ENCODE measurements around the gene TANGO2.

GRCh38 chr22:19992921-19993355 lies 28.0 kb upstream of the TANGO2 start:
- TF ChIP-seq POLR2A (IDR thresholded peaks at IDR 0.05; ENCODE audit: low read depth, low read length) (no peak), POLR2AphosphoS5 (IDR thresholded peaks at IDR 0.05; ENCODE audit: low read depth, low read length) (no peak), SPI1 (IDR thresholded peaks at IDR 0.05; ENCODE audit: low read depth, low read length) (no peak), TAF1 (IDR thresholded peaks at IDR 0.05; ENCODE audit: low read depth, low read length) (no peak), POU2F2 (IDR thresholded peaks at IDR 0.05; ENCODE audit: low read depth, low read length) (no peak), PAX5 (IDR thresholded peaks at IDR 0.05; ENCODE audit: insufficient read depth, low read length, severe bottlenecking) (no peak)
